Lower lobe of right lung (tissue), 2 donors: ENCODE measurements around the gene METAP1D. TPM values are rescaled to one million over a fixed set of nuclear protein-coding genes. Genes with fewer than 3 reads are reported as not detected.
A peak's percentile ranks its signal among the peaks of the same experiment; 100 is the strongest.

Experiments used
- ATAC-seq, 2 donors: fragments of 200-7000 bp; cut with Tn5 transposase; one replicate each; pipeline ENCODE4 v1.9.1; 2020 to 2022; ENCODE audit warnings: mild to moderate bottlenecking in 2 of 2, moderate library complexity in 2 of 2
- DNase-seq: peaks from one replicate; pipeline ENCODE4 v3.0.0-alpha.2; 2020
- H3K27ac ChIP-seq: fragments of 200-600 bp; one replicate; pipeline ENCODE4 v1.8.0; 2022
- H3K27me3 ChIP-seq: fragments of 200-600 bp; one replicate; pipeline ENCODE4 v1.8.0; 2022; ENCODE audit warnings: low read depth
- H3K36me3 ChIP-seq: fragments of 200-600 bp; one replicate; pipeline ENCODE4 v1.8.0; 2022; ENCODE audit warnings: mild to moderate bottlenecking
- H3K4me1 ChIP-seq: fragments of 200-600 bp; one replicate; pipeline ENCODE4 v1.8.0; 2022
- H3K4me3 ChIP-seq: fragments of 200-600 bp; one replicate; pipeline ENCODE4 v1.8.0; 2022; ENCODE audit warnings: mild to moderate bottlenecking
- H3K9me3 ChIP-seq: fragments of 200-600 bp; one replicate; pipeline ENCODE4 v1.8.0; 2022
- intact Hi-C: fragments of 100-400 bp; cut with DNase I; formaldehyde crosslinking; loops from one replicate; pipeline ENCODE4 v1.11.0; 2022
- total RNA-seq: library from RNA; stranded (reverse); fragmentation: NEBNext Ultra II Directional; extraction: Animal tissue kit (Norgen Biotek cat#: 25700); gene quantifications from one replicate; pipeline ENCODE4 v1.2.1, GENCODE V29; 2021
- TF ChIP-seq, protein P1 (sequence below): fragments of 200-600 bp; IDR thresholded peaks from one replicate; pipeline ENCODE4 v1.8.0; 2022; ENCODE audit warnings: antibody characterized with exemption, mild to moderate bottlenecking
- donor health status: DM: no; HTN: yes; CAD: no; lungs with severe emphysema.

Gene METAP1D
- total RNA-seq, 1 donor from 2014 or later, result 3.8 TPM

DNA sequence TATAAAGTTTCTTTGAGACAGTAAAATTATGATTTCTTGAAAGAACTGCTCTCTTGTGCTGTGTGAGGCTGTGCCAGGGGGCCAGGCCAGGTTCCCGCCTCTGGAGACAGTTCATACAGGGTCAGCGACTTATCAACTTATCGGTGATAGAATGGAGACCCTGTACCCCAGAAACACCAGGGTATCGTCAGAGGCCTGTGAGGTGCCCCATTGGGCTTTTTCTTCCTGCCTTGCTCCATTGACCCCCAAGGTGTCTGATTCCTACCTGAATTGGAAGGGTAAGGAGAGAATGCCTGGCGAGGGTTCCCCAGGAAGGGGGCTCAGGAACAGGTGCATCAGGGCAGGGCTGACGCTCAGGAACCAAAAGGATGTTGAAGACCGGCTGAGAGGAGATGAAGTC lies 89.9 kb downstream of the METAP1D start:
- peaks cover 100% of the 10 kb centered on the region for H3K27me3 ChIP-seq
- DNase-seq (no peak), ATAC-seq (no peak)
- no peak overlapping the region for H3K4me3 ChIP-seq
- intact Hi-C loops, result no loop called here
- H3K9me3 ChIP-seq, result no peaks in the 10 kb centered on the region
- no peaks in the 10 kb centered on the region for H3K36me3 ChIP-seq
- TF ChIP-seq, protein P1, sequence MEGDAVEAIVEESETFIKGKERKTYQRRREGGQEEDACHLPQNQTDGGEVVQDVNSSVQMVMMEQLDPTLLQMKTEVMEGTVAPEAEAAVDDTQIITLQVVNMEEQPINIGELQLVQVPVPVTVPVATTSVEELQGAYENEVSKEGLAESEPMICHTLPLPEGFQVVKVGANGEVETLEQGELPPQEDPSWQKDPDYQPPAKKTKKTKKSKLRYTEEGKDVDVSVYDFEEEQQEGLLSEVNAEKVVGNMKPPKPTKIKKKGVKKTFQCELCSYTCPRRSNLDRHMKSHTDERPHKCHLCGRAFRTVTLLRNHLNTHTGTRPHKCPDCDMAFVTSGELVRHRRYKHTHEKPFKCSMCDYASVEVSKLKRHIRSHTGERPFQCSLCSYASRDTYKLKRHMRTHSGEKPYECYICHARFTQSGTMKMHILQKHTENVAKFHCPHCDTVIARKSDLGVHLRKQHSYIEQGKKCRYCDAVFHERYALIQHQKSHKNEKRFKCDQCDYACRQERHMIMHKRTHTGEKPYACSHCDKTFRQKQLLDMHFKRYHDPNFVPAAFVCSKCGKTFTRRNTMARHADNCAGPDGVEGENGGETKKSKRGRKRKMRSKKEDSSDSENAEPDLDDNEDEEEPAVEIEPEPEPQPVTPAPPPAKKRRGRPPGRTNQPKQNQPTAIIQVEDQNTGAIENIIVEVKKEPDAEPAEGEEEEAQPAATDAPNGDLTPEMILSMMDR, result no peak
- no peak overlapping the region for H3K27ac ChIP-seq
- H3K4me1 ChIP-seq, result peaks cover 31% of the 10 kb centered on the region

DNA sequence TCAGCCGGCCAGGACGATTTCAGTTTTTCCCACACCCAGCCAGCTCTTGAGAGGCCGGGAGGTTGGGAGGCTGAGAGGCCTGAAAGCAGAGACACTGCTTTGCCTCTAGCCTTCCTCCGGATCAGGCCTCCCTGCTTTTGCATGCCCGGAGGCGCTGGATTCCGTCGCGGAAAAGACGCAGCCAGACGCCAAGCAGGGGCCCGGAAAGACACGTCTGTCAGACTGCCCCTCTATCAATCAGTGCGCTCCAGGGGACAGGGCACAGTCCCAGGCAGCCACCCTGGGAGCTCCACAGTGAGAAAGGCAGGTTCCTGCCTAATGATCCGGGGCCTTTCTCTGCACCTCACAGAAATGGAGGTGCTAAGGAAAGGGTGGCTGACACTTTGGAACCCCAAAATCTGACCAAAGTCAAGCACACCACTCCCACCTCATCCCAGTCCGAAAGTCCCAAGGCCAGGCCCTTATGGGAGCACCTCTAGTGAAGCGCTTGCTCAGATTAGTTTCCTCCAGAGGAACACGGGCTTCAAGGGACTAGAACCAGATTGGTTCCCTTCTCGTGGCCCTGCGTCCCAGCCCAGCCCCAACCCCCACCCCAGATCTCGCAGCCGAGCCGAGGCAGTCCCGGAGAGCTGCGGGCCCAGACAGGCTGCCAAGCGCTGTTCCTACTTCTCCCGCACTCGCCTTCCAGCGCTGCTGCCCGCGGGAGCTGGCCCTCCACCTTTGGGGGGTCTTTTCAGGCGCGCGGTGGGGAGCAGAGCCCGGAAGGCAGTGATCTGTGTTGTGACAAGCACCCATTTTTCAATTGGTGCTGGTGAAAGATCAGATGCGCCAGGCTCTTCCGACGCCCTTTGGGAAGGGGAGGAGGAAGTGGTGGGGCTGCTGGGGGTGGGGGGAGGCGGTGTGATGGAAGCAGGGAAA lies 90.5 kb downstream of the METAP1D start:
- intact Hi-C loops, result no loop called here
- no peak overlapping the region for H3K4me3 ChIP-seq
- TF ChIP-seq, protein P1, result no peak
- H3K9me3 ChIP-seq, result no peaks in the 10 kb centered on the region
- ATAC-seq, result no peak
- peak; percentile 41 for DNase-seq
- H3K27me3 ChIP-seq, result peaks cover 100% of the 10 kb centered on the region
- no peaks in the 10 kb centered on the region for H3K36me3 ChIP-seq
- no peak overlapping the region for H3K27ac ChIP-seq
- peaks cover 31% of the 10 kb centered on the region for H3K4me1 ChIP-seq

DNA sequence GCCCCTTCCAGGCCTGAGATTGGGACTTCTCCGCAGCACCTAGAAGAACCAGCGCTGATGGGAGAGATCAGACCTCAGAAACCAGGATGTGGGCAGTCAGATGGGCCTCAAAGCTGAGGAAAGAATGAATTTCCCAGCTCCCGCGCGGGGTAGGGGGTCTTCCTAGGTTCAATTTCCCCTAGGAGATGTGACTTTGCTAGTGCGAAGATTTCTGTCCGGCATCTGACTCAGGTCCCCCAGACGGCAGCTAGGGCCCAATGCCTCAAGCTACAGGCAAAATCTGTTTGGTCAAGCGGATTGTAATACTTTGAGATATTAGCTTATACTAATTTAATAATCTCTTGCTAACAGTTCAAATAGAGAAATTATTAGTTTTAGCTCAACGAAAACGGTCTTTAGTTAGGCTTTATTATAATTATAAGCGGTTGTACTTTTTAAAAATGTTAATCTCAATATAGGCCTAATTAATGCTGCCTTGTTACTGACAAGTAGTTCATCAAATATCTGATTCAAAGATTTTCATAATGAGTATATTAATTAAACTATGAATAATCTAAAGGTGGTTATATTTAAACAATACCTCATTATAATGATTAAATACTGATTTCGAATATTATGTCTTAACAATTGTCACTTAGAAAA lies 91.4 kb downstream of the METAP1D start:
- Histone ChIP-seq H3K4me1 (peaks cover 31% of the 10 kb centered on the region), H3K27ac (no peak overlapping the region), H3K27me3 (peaks cover 100% of the 10 kb centered on the region), H3K36me3 (no peaks in the 10 kb centered on the region), H3K9me3 (no peaks in the 10 kb centered on the region), H3K4me3 (no peak overlapping the region)
- intact Hi-C loops, result no loop called here
- ATAC-seq (no peak), DNase-seq (no peak)
- TF ChIP-seq, protein P1, result no peak

DNA sequence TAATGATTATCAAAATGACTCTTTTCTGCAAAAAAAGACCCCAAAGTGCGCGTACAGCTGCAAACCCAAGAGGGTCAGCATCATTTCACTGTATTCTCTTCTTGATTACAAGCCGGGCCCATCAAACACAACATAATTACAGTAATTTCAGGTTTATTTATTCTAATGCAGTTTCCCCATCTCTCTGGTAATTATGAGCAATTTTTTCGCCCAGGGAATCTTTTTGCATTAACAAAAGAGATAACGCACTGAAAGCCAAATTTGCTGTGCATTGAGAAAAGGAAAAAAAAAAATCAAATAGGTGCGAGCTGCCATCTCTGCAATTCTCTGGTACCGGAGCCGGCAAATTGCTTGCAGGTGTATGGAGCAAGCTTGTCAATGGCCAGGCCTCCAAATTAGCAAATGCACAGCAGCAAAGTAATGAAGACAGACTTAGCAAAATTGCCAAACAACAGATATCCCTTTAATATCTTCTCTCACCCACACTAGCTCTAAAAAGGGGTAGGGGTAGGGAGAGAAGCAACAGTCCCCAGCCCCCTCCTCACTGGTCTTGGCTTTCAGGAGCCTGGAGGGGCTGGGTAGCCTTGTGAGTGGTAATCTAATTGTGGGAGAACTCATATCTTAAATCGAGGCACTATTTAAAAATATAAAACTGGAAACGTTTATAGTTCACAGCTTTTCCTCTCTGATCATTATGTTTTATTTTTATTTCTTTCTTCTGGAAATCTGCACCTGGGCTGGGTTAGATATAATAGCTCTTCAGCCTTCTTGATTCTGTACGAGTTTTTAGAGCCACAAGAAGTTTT lies 92.2 kb downstream of the METAP1D start:
- no peak for ATAC-seq
- intact Hi-C loops, result no loop called here
- H3K4me3 ChIP-seq, result no peak overlapping the region
- H3K4me1 ChIP-seq, result peaks cover 31% of the 10 kb centered on the region
- no peaks in the 10 kb centered on the region for H3K36me3 ChIP-seq
- no peak overlapping the region for H3K27ac ChIP-seq
- peaks cover 100% of the 10 kb centered on the region for H3K27me3 ChIP-seq
- TF ChIP-seq, protein P1, result no peak
- H3K9me3 ChIP-seq, result no peaks in the 10 kb centered on the region
- no peak for DNase-seq

DNA sequence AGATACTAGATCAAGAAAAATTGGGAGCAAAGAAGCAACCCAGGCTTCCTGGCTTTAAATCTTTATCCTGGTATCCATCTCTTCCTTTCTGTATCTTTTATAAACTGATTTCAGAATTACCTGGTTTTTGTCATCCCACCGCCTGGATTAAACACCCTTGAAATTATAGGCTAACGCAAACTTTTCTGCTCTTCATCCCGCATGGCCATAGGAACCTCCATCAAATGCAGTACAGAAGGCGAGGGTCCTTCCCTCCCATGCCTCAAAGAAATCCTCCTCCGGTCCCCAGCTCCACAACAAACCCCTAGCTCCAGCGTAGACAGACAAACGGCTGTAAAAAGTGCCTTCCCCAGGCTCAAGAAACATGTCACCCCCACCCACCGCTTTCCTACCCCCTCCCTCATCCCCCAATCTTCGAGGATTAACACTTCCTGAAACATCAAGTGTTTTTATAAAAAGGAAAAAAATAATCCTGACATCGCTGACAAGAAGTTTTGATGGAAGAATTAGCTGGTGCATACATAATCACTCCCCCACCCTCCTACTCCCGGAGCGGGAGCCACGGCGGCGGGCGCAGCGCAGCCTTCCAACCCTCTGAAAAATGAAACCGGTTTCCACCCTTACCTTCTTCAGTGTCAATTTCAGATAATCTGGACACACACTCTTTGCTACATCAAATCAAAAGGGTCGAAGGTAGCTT lies 93.1 kb downstream of the METAP1D start:
- Histone ChIP-seq H3K4me1 (peaks cover 34% of the 10 kb centered on the region), H3K4me3 (no peak overlapping the region), H3K27ac (no peak overlapping the region), H3K9me3 (no peaks in the 10 kb centered on the region), H3K36me3 (no peaks in the 10 kb centered on the region), H3K27me3 (peaks cover 100% of the 10 kb centered on the region)
- TF ChIP-seq, protein P1, result no peak
- DNase-seq (no peak), ATAC-seq (no peak)
- intact Hi-C loops, result no loop called here
